Naive thymus-derived CD4-positive, alpha-beta T cell (primary cell): ENCODE data around the gene RLN3. TPM values are rescaled to one million over a fixed set of nuclear protein-coding genes. Genes with fewer than 3 reads are reported as not detected.
"Not testable (repeated sequence)": the region's sequence is repeated elsewhere in the genome, so short reads cannot be mapped to it uniquely, and the experiment has no call there.

ENCODE experiments used
- ATAC-seq: fragments of 150-1000 bp; cut with Tn5 transposase; 2 replicates; pipeline ENCODE4 v1.10.0; 2021; ENCODE audit warnings: mild to moderate bottlenecking, moderate library complexity
- CTCF ChIA-PET: fragments of 350-600 bp; sonication (Branson Sonifier 250); formaldehyde crosslinking; loops from one replicate; lab custom pipeline; 2021; ENCODE audit warnings: antibody characterized with exemption; lab: Charles Lee
- POLR2A ChIA-PET: fragments of 350-600 bp; sonication (Branson Sonifier 250); formaldehyde crosslinking; loops from one replicate; lab custom pipeline; 2021; ENCODE audit warnings: antibody characterized with exemption, inconsistent platforms; lab: Charles Lee
- DNase-seq, 9 donors: peaks; one replicate each; pipeline versions ENCODE4 v3.0.0 to v3.0.0-alpha.2; 2020 to 2022; ENCODE audit warnings: mixed read lengths in 1 of 9
- H3K27ac ChIP-seq: one replicate; pipeline ENCODE4 v1.7.0; 2013; ENCODE audit warnings: mild to moderate bottlenecking, low read depth, low read length, moderate library complexity
- H3K27me3 ChIP-seq, 2 donors: one replicate each; pipeline ENCODE4 v1.7.0; 2013; ENCODE audit warnings: low read length in 2 of 2, mild to moderate bottlenecking in 2 of 2, moderate library complexity in 2 of 2; ENCODE audit not compliant: control insufficient read depth in 2 of 2, insufficient read depth in 2 of 2
- H3K36me3 ChIP-seq, 3 experiments: 1 replicate in 2 of 3; 2 replicates in 1 of 3; pipeline ENCODE4 v1.7.0; 2013; ENCODE audit warnings: low read length in 3 of 3, mild to moderate bottlenecking in 3 of 3, moderate library complexity in 1 of 3; ENCODE audit not compliant: insufficient read depth in 3 of 3, control insufficient read depth in 2 of 3
- H3K4me1 ChIP-seq, 2 donors: one replicate each; pipeline ENCODE4 v1.7.0; 2013; ENCODE audit warnings: low read length in 2 of 2, mild to moderate bottlenecking in 2 of 2, moderate library complexity in 1 of 2; ENCODE audit not compliant: control insufficient read depth in 2 of 2, insufficient read depth in 2 of 2
- H3K4me3 ChIP-seq: 2 replicates; pipeline ENCODE4 v1.7.0; 2013; ENCODE audit warnings: mild to moderate bottlenecking, low read length
- H3K9me3 ChIP-seq, 3 experiments: 1 replicate in 2 of 3; 2 replicates in 1 of 3; pipeline ENCODE4 v1.7.0; 2013; ENCODE audit warnings: low read length in 3 of 3; ENCODE audit not compliant: control insufficient read depth in 2 of 3
- H3K27ac Mint-ChIP-seq, 9 donors: one replicate each; pipeline ENCODE4 v1.8.0; 2020 to 2022; ENCODE audit warnings: mixed read lengths in 9 of 9, mild to moderate bottlenecking in 8 of 9, moderate library complexity in 5 of 9, inconsistent platforms in 2 of 9
- H3K27me3 Mint-ChIP-seq, 5 donors: one replicate each; pipeline ENCODE4 v1.8.0; 2021 to 2022; ENCODE audit warnings: mixed read lengths in 5 of 5, mild to moderate bottlenecking in 1 of 5
- H3K36me3 Mint-ChIP-seq, 5 donors: one replicate each; pipeline ENCODE4 v1.8.0; 2020 to 2022; ENCODE audit warnings: mixed read lengths in 5 of 5, mild to moderate bottlenecking in 3 of 5, inconsistent platforms in 1 of 5
- H3K4me1 Mint-ChIP-seq, 7 donors: one replicate each; pipeline ENCODE4 v1.8.0; 2020 to 2022; ENCODE audit warnings: mixed read lengths in 7 of 7, mild to moderate bottlenecking in 3 of 7, inconsistent platforms in 1 of 7
- H3K4me3 Mint-ChIP-seq, 10 donors: one replicate each; pipeline ENCODE4 v1.8.0; 2020 to 2022; ENCODE audit warnings: mild to moderate bottlenecking in 10 of 10, mixed read lengths in 10 of 10, moderate library complexity in 6 of 10, inconsistent platforms in 2 of 10
- H3K9me3 Mint-ChIP-seq, 11 donors: one replicate each; pipeline ENCODE4 v1.8.0; 2020 to 2022; ENCODE audit warnings: mixed read lengths in 11 of 11, mild to moderate bottlenecking in 4 of 11, inconsistent platforms in 1 of 11, moderate library complexity in 1 of 11
- intact Hi-C, 2 donors: fragments of 100-400 bp; cut with micrococcal nuclease; formaldehyde crosslinking; loops; one replicate each; pipeline ENCODE4 v1.15.1; 2023
- polyA plus RNA-seq, 2 donors: library from polyadenylated mRNA; unstranded; fragments of 300-500 nt; fragmentation: Illumina TruSeq; gene quantifications; one replicate each; pipeline ENCODE4 v1.2.3, GENCODE V29; 2021
- total RNA-seq, 6 experiments: library from RNA in 5 of 6; stranded (reverse) in 5 of 6; gene quantifications; 1 replicate in 5 of 6; 2 replicates in 1 of 6; pipeline ENCODE4 v1.2.3 and lab custom pipeline; 2021 to 2026

Gene RLN3
- total and polyA plus RNA-seq, 7 experiments from 2014 or later: not detected

DNA sequence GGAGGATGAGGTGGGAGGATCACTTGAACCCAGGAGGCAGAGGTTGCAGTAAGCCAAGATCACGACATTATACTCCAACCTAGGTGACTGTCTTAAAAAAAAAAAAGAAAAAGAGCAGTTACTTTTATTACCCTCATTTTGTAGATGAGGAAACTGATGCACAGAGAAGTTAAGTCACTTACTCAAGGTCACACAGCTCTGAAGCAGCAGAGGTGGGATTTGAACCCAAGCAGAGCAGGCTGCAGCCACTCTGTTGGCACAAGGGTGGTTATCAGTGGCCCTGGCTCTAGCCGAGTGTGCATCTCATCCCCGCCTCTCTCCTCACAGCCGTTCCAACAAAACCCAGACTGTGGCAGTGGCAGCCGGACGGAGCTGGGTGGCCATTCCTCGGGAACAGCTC lies 11.2 kb downstream of the RLN3 start:
- ATAC-seq (no peak), DNase-seq (no peak)
- H3K36me3 ChIP-seq: peaks cover 6 to 76% (median 21%) of the 10 kb centered on the region in 3 experiments
- no peaks in the 10 kb centered on the region for H3K27me3 ChIP-seq
- Mint-ChIP-seq H3K27me3 (no peaks in the 10 kb centered on the region), H3K36me3 (peaks cover 0 to 34% (median 15%) of the 10 kb centered on the region in 5 donors), H3K9me3 (peaks cover 0 to 1% (median 0%) of the 10 kb centered on the region in 11 donors), H3K4me1 (peaks cover 11 to 48% (median 26%) of the 10 kb centered on the region in 7 donors), H3K27ac (peak overlapping the region in 5 of 9 donors; percentile 12 to 79 (median 64)), H3K4me3 (no peak overlapping the region)
- intact Hi-C loops: no loop called here
- POLR2A ChIA-PET: no interaction called here
- H3K4me3 ChIP-seq: no peak overlapping the region
- no peaks in the 10 kb centered on the region for H3K9me3 ChIP-seq
- CTCF ChIA-PET: interaction anchor here (0.6 kb wide), 1 partner anchor 17 kb away, joined by 3 read pairs; no protein-coding TSS in a partner anchor
- H3K4me1 ChIP-seq: peaks cover 0 to 6% of the 10 kb centered on the region in 2 donors
- no peak overlapping the region for H3K27ac ChIP-seq

DNA sequence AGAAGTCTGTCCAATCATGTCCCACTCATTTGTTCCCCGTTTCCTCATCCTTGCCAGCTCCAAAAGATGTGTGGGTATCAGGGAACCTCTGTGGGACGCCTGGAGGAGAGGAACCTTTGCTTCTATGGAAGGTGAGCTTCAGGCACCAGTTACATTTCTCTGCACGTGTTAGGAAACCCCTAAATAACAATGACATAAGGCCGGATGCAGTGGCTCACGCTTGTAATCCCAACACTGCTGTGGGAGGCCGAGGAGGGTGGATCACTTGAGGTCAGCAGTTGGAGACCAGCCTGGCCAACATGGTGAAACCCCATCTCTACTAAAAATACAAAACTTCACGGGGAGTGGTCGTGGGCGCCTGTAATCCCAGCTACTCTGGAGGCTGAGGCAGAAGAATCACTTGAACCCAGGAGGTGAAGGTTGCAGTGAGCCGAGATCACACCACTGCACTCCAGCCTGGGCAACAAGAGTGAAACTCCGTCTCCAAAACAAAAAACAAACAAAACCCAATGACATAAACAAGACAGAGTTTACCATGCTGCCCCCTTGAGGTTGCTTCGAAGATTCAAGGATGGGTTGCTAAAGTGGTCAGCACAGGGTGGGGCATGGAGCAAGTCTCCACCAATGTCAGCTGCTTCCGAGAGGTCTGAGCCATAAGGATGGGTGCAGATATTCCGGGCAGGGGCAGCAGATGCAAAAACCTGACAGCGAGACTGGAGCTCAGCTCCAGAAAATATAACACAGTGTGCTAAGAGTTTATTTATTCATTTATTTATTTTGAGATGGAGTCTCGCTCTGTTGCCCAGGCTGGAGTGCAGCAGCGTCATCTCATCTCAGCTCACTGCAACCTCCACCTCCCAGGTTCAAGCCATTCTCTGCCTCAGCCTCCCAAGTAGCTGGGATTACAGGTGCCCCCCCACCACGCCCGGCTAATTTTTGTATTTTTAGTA lies 15.0 kb downstream of the RLN3 start:
- not testable (repeated sequence) for H3K27me3 ChIP-seq, H3K9me3 ChIP-seq, H3K4me1 ChIP-seq, H3K4me3 ChIP-seq, H3K4me3 Mint-ChIP-seq, H3K9me3 Mint-ChIP-seq, H3K27me3 Mint-ChIP-seq
- peak; percentile 87 for ATAC-seq
- H3K36me3 Mint-ChIP-seq: peaks cover 0 to 31% (median 15%) of the 10 kb centered on the region in 5 donors
- POLR2A ChIA-PET: interaction anchor here (0.5 to 1.4 kb wide), 4 partner anchors 11 to 40 kb away, joined by 3 to 4 read pairs (median 4); partner anchors contain the start of gene IL27RA
- intact Hi-C loops: loop anchor here (1.0 to 10.0 kb wide), 2 partner anchors 163 to 448 kb away; no protein-coding TSS in a partner anchor
- CTCF ChIA-PET: interaction anchor here (0.6 to 2.0 kb wide), 10 partner anchors 11 to 464 kb away, joined by 3 to 10 read pairs (median 3); partner anchors contain the start of genes IL27RA and RLN3
- peaks cover 3 to 24% (median 11%) of the 10 kb centered on the region in 7 donors for H3K4me1 Mint-ChIP-seq
- peaks cover 6 to 83% (median 23%) of the 10 kb centered on the region in 3 experiments for H3K36me3 ChIP-seq
- H3K27ac Mint-ChIP-seq: peak overlapping the region; percentile 53 to 92 (median 82)
- H3K27ac ChIP-seq: peak overlapping the region; percentile 31
- DNase-seq: peak in 5 of 9 donors; percentile 17 to 48 (median 26)

- ATAC-seq, H3K27ac ChIP-seq, H3K27me3 ChIP-seq, H3K9me3 ChIP-seq, H3K9me3 Mint-ChIP-seq, H3K4me1 ChIP-seq, H3K27me3 Mint-ChIP-seq, DNase-seq, H3K4me3 ChIP-seq, H3K4me1 Mint-ChIP-seq, H3K4me3 Mint-ChIP-seq: not testable (repeated sequence)
- POLR2A ChIA-PET: interaction anchor here (0.6 to 1.4 kb wide), 7 partner anchors 10 to 167 kb away, joined by 3 to 4 read pairs (median 3); partner anchors contain the start of gene IL27RA
- Mint-ChIP-seq H3K27ac (peak overlapping the region in 1 of 9 donors; percentile 68), H3K36me3 (peaks cover 9 to 55% (median 35%) of the 10 kb centered on the region in 5 donors)
- CTCF ChIA-PET: interaction anchor here (0.6 to 2.1 kb wide), 17 partner anchors 11 to 335 kb away, joined by 3 to 15 read pairs (median 4); partner anchors contain the start of genes DCAF15 and MISP3
- H3K36me3 ChIP-seq: peaks cover 10 to 87% (median 33%) of the 10 kb centered on the region in 3 experiments
- intact Hi-C loops: loop anchor here (1.0 to 10.0 kb wide), 7 partner anchors 15 to 453 kb away; partner anchors contain the start of gene DCAF15 (in 1 of the 2)
Measured at GRCh38 chr19:14047866-14048265, 19.9 kb downstream of the RLN3 start.

DNA sequence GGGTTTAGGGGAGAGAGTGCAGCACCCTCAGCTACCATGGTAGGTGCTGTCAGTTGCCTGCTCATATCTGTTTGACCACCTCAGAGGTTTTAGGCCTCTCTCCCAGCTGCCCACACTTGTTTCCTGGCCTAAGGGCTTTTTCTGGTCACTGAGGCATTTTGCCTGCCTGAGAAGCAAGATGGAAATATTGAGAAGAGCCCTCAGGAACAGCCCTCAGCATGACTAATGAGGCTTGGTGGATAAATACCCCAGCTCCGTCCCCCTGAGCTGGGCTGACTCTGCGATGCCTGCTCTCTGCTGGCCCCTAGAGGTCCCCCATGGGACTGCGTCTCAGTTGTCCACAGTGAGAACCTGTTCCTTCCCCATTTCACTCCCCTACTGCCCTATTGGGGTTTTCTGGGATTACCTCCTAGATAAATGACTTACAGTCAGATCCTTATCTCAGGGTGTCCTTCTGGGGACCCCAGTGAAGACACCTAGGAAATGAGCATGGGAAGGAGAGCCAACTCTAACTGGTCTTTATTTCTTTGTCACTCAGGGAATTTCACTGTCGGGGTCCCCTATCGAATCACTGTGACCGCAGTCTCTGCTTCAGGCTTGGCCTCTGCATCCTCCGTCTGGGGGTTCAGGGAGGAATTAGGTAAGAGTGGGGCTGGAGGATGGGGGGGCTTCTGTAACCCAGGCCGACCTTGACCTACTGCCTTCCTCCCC lies 20.6 kb downstream of the RLN3 start:
- H3K27ac Mint-ChIP-seq: peak overlapping the region in 8 of 9 donors; percentile 21 to 77 (median 61)
- H3K4me3 Mint-ChIP-seq: no peak overlapping the region
- no peaks in the 10 kb centered on the region for H3K27me3 ChIP-seq
- H3K4me3 ChIP-seq: no peak overlapping the region
- no peaks in the 10 kb centered on the region for H3K9me3 ChIP-seq
- no peaks in the 10 kb centered on the region for H3K27me3 Mint-ChIP-seq
- H3K36me3 Mint-ChIP-seq: peaks cover 9 to 53% (median 31%) of the 10 kb centered on the region in 5 donors
- H3K36me3 ChIP-seq: peaks cover 9 to 83% (median 32%) of the 10 kb centered on the region in 3 experiments
- ChIA-PET POLR2A (interaction anchor here (0.6 to 1.4 kb wide), 12 partner anchors 10 to 168 kb away, joined by 3 to 5 read pairs (median 3); partner anchors contain the start of gene IL27RA), CTCF (interaction anchor here (0.5 to 2.1 kb wide), 19 partner anchors 8 to 334 kb away, joined by 3 to 15 read pairs (median 4); partner anchors contain the start of genes DCAF15 and MISP3)
- peak overlapping the region; percentile 42 for H3K27ac ChIP-seq
- ATAC-seq (peak; percentile 96), DNase-seq (peak; percentile 46 to 80 (median 67))
- H3K4me1 Mint-ChIP-seq: peaks cover 0 to 5% (median 0%) of the 10 kb centered on the region in 7 donors
- intact Hi-C loops: loop anchor here (1.0 to 10.0 kb wide), 7 partner anchors 16 to 454 kb away; partner anchors contain the start of gene DCAF15 (in 1 of the 2)
- peaks cover 0 to 4% of the 10 kb centered on the region in 2 donors for H3K4me1 ChIP-seq
- H3K9me3 Mint-ChIP-seq: peaks cover 0 to 5% (median 0%) of the 10 kb centered on the region in 11 donors

DNA sequence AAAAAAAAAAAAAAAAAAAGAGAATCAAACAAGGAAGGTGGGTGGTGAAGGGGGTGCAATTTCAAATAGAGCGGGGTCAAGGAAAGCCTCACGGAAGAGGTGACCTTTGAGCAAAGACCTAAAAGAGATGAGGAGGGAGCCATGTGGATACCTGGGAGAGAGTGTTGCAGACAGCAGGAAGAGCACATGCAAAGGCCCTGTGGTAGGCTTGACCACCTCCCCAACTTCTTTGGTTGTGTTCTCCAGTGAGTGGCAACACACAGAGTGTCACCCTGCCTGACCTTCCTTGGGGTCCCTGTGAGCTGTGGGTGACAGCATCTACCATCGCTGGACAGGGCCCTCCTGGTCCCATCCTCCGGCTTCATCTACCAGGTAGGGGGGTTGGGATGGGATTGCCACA lies 22.6 kb downstream of the RLN3 start:
- intact Hi-C loops: no loop called here
- H3K9me3 ChIP-seq: no peaks in the 10 kb centered on the region
- peaks cover 9 to 70% (median 32%) of the 10 kb centered on the region in 3 experiments for H3K36me3 ChIP-seq
- ChIA-PET CTCF (no interaction called here), POLR2A (no interaction called here)
- no peaks in the 10 kb centered on the region for H3K27me3 ChIP-seq
- H3K27ac ChIP-seq: no peak overlapping the region
- H3K4me1 ChIP-seq: peaks cover 0 to 4% of the 10 kb centered on the region in 2 donors
- H3K9me3 Mint-ChIP-seq: peaks cover 0 to 5% (median 0%) of the 10 kb centered on the region in 11 donors
- H3K4me3 ChIP-seq: no peak overlapping the region
- H3K36me3 Mint-ChIP-seq: peaks cover 9 to 53% (median 36%) of the 10 kb centered on the region in 5 donors
- ATAC-seq: no peak
- no peaks in the 10 kb centered on the region for H3K27me3 Mint-ChIP-seq
- no peak overlapping the region for H3K4me3 Mint-ChIP-seq
- DNase-seq: no peak
- peaks cover 0 to 9% (median 5%) of the 10 kb centered on the region in 7 donors for H3K4me1 Mint-ChIP-seq
- peak overlapping the region in 2 of 9 donors; percentile 1 to 8 for H3K27ac Mint-ChIP-seq
